ENCODE data around the gene CNTD1. TPM values are rescaled to one million over a fixed set of nuclear protein-coding genes. Genes with fewer than 3 reads are reported as not detected.

The CNTD1 gene
- total RNA-seq, 2 experiments from 2014 or later = not detected

- POLR2A ChIA-PET = interaction anchor here (0.6 to 0.9 kb wide), 3 partner anchors 8 to 183 kb away, joined by 3 to 6 read pairs (median 4); partner anchors contain the start of gene VPS25
- H3K27ac Mint-ChIP-seq = no peak overlapping the region
- peaks cover 37% of the 10 kb centered on the region for H3K36me3 Mint-ChIP-seq (ENCODE audit: low read depth)
- H3K4me1 Mint-ChIP-seq = peaks cover 15% of the 10 kb centered on the region
- H3K9me3 Mint-ChIP-seq = no peaks in the 10 kb centered on the region
- CTCF ChIA-PET = interaction anchor here (1.0 kb wide), 1 partner anchor 203 kb away, joined by 4 read pairs; no protein-coding TSS in a partner anchor
- H3K4me3 Mint-ChIP-seq = no peak overlapping the region
- peaks cover 51% of the 10 kb centered on the region for H3K27me3 Mint-ChIP-seq
- no peak for DNase-seq
These were observed 17.0 kb upstream of the CNTD1 start for GRCh38 chr17:42781639-42782165.

- Mint-ChIP-seq H3K9me3 (no peaks in the 10 kb centered on the region), H3K4me1 (peaks cover 15% of the 10 kb centered on the region), H3K4me3 (no peak overlapping the region), H3K27me3 (peaks cover 59% of the 10 kb centered on the region), H3K36me3 (ENCODE audit: low read depth) (peaks cover 33% of the 10 kb centered on the region), H3K27ac (no peak overlapping the region)
- DNase-seq = no peak
- ChIA-PET CTCF (no interaction called here), POLR2A (interaction anchor here (0.6 to 1.3 kb wide), 4 partner anchors 8 to 182 kb away, joined by 3 to 6 read pairs (median 4); partner anchors contain the start of gene VPS25)
These were observed 16.2 kb upstream of the CNTD1 start for GRCh38 chr17:42782166-42783061.

- Mint-ChIP-seq H3K4me3 (no peak overlapping the region), H3K4me1 (peaks cover 15% of the 10 kb centered on the region), H3K36me3 (ENCODE audit: low read depth) (peaks cover 27% of the 10 kb centered on the region), H3K27me3 (peaks cover 65% of the 10 kb centered on the region), H3K9me3 (no peaks in the 10 kb centered on the region), H3K27ac (no peak overlapping the region)
- POLR2A ChIA-PET = interaction anchor here (1.3 kb wide), 1 partner anchor 9 kb away, joined by 5 read pairs; no protein-coding TSS in a partner anchor
- no peak for DNase-seq
- CTCF ChIA-PET = interaction anchor here (1.0 kb wide), 1 partner anchor 20 kb away, joined by 3 read pairs; no protein-coding TSS in a partner anchor
These were observed 15.4 kb upstream of the CNTD1 start for GRCh38 chr17:42783062-42783790.

GRCh38 chr17:42783791-42784138 is 14.9 kb upstream of the CNTD1 start:
- Mint-ChIP-seq H3K27me3 (peaks cover 68% of the 10 kb centered on the region), H3K27ac (no peak overlapping the region), H3K4me3 (no peak overlapping the region), H3K36me3 (ENCODE audit: low read depth) (peaks cover 22% of the 10 kb centered on the region), H3K9me3 (no peaks in the 10 kb centered on the region), H3K4me1 (peaks cover 15% of the 10 kb centered on the region)
- ChIA-PET POLR2A (interaction anchor here (1.3 kb wide), 1 partner anchor 10 kb away, joined by 5 read pairs; no protein-coding TSS in a partner anchor), CTCF (interaction anchor here (1.0 kb wide), 1 partner anchor 20 kb away, joined by 3 read pairs; no protein-coding TSS in a partner anchor)
- no peak for DNase-seq

- Mint-ChIP-seq H3K27me3 (peaks cover 68% of the 10 kb centered on the region), H3K9me3 (no peaks in the 10 kb centered on the region), H3K4me3 (no peak overlapping the region), H3K27ac (no peak overlapping the region), H3K4me1 (peaks cover 15% of the 10 kb centered on the region), H3K36me3 (ENCODE audit: low read depth) (peaks cover 15% of the 10 kb centered on the region)
- ChIA-PET CTCF (no interaction called here), POLR2A (interaction anchor here (2.1 kb wide), 1 partner anchor 11 kb away, joined by 8 read pairs; the partner anchor contains the start of gene VPS25)
- no peak for DNase-seq
These were observed 14.3 kb upstream of the CNTD1 start for GRCh38 chr17:42784409-42784808.

GRCh38 chr17:42784811-42785592 is 13.7 kb upstream of the CNTD1 start:
- no peak overlapping the region for H3K4me3 Mint-ChIP-seq
- CTCF ChIA-PET = no interaction called here
- peaks cover 71% of the 10 kb centered on the region for H3K27me3 Mint-ChIP-seq
- POLR2A ChIA-PET = interaction anchor here (1.2 to 2.1 kb wide), 2 partner anchors 12 to 144 kb away, joined by 3 to 8 read pairs; partner anchors contain the start of gene VPS25
- DNase-seq = no peak
- H3K4me1 Mint-ChIP-seq = peaks cover 14% of the 10 kb centered on the region
- peaks cover 10% of the 10 kb centered on the region for H3K36me3 Mint-ChIP-seq (ENCODE audit: low read depth)
- no peaks in the 10 kb centered on the region for H3K9me3 Mint-ChIP-seq
- no peak overlapping the region for H3K27ac Mint-ChIP-seq

GRCh38 chr17:42787266-42787665 is 11.4 kb upstream of the CNTD1 start:
- no peak overlapping the region for H3K27ac Mint-ChIP-seq
- H3K9me3 Mint-ChIP-seq = no peaks in the 10 kb centered on the region
- H3K4me3 Mint-ChIP-seq = no peak overlapping the region
- H3K36me3 Mint-ChIP-seq (ENCODE audit: low read depth) = peaks cover 8% of the 10 kb centered on the region
- DNase-seq = no peak
- H3K4me1 Mint-ChIP-seq = peaks cover 14% of the 10 kb centered on the region
- H3K27me3 Mint-ChIP-seq = peaks cover 70% of the 10 kb centered on the region
- ChIA-PET POLR2A (interaction anchor here (1.1 to 1.6 kb wide), 2 partner anchors 11 to 13 kb away, joined by 3 read pairs; partner anchors contain the start of gene COA3), CTCF (interaction anchor here (1.8 kb wide), 1 partner anchor 24 kb away, joined by 6 read pairs; no protein-coding TSS in a partner anchor)

- ChIA-PET POLR2A (interaction anchor here (1.0 kb wide), 2 partner anchors 32 to 69 kb away, joined by 3 read pairs; partner anchors contain the start of gene BECN1), CTCF (interaction anchor here (0.7 to 1.2 kb wide), 2 partner anchors 25 to 32 kb away, joined by 3 read pairs; partner anchors contain the start of gene BECN1)
- peaks cover 8% of the 10 kb centered on the region for H3K4me1 Mint-ChIP-seq
- H3K36me3 Mint-ChIP-seq (ENCODE audit: low read depth) = peaks cover 6% of the 10 kb centered on the region
- H3K9me3 Mint-ChIP-seq = no peaks in the 10 kb centered on the region
- no peak overlapping the region for H3K4me3 Mint-ChIP-seq
- H3K27me3 Mint-ChIP-seq = peaks cover 27% of the 10 kb centered on the region
- no peak for DNase-seq
- no peak overlapping the region for H3K27ac Mint-ChIP-seq
These were observed 6.7 kb upstream of the CNTD1 start for GRCh38 chr17:42791948-42792347.

- peaks cover 6% of the 10 kb centered on the region for H3K36me3 Mint-ChIP-seq (ENCODE audit: low read depth)
These were observed 6.1 kb upstream of the CNTD1 start for GRCh38 chr17:42792545-42792944.

GRCh38 chr17:42795061-42795460 is 3.6 kb upstream of the CNTD1 start:
- no peak overlapping the region for H3K4me3 Mint-ChIP-seq
- H3K27me3 Mint-ChIP-seq = peaks cover 10% of the 10 kb centered on the region
- ChIA-PET POLR2A (no interaction called here), CTCF (no interaction called here)
- H3K27ac Mint-ChIP-seq = no peak overlapping the region
- peaks cover 24% of the 10 kb centered on the region for H3K4me1 Mint-ChIP-seq
- no peak for DNase-seq
- H3K9me3 Mint-ChIP-seq = no peaks in the 10 kb centered on the region
- peaks cover 9% of the 10 kb centered on the region for H3K36me3 Mint-ChIP-seq (ENCODE audit: low read depth)

More at GRCh38 chr17:42792545-42792944, 6.1 kb upstream of the CNTD1 start:
- Mint-ChIP-seq H3K27me3 (peaks cover 21% of the 10 kb centered on the region), H3K4me1 (peaks cover 13% of the 10 kb centered on the region), H3K9me3 (no peaks in the 10 kb centered on the region), H3K4me3 (no peak overlapping the region), H3K27ac (no peak overlapping the region)
- ChIA-PET POLR2A (interaction anchor here (1.0 kb wide), 1 partner anchor 70 kb away, joined by 3 read pairs; no protein-coding TSS in a partner anchor), CTCF (interaction anchor here (0.7 to 1.2 kb wide), 2 partner anchors 32 to 602 kb away, joined by 3 read pairs; partner anchors contain the start of gene BECN1)
- DNase-seq = no peak

- peaks cover 9% of the 10 kb centered on the region for H3K36me3 Mint-ChIP-seq (ENCODE audit: low read depth)
These were observed 3.2 kb upstream of the CNTD1 start for GRCh38 chr17:42795465-42795864.

More at GRCh38 chr17:42795465-42795864, 3.2 kb upstream of the CNTD1 start:
- no peaks in the 10 kb centered on the region for H3K9me3 Mint-ChIP-seq
- ChIA-PET POLR2A (no interaction called here), CTCF (no interaction called here)
- H3K4me3 Mint-ChIP-seq = no peak overlapping the region
- peaks cover 24% of the 10 kb centered on the region for H3K4me1 Mint-ChIP-seq
- peaks cover 8% of the 10 kb centered on the region for H3K27me3 Mint-ChIP-seq
- no peak for DNase-seq
- no peak overlapping the region for H3K27ac Mint-ChIP-seq
